Dedifferentiated amniotic fluid mesenchymal stem cell (primary cell): ENCODE data around the gene MPRIP.

Experiments used
- DNase-seq: peaks from one replicate; pipeline ENCODE4 v3.0.0-alpha.2; 2016; ENCODE audit errors: extremely low spot score

Gene MPRIP

GRCh38 chr17:17028878-17029535 is 13.2 kb upstream of the MPRIP start:
- no peak for DNase-seq

DNA sequence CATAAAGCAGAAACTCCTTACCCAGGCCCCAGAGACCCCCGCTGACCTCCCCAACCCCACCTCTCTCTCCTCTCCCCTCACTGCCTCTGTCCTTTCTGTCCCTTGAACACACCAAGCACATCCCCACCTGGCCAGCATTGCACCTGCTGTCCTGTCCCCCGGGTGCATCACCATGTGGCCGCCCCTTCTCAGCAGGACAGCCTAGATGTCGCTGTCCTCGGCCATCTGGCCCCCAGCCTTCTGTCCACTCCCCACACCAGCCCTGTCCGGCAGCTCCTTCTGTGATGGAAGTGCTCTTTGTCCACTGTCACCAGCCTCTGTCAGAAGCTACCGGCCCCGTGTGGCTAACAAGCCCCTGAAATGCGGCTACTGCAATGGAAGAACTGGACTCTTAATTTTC is 12.3 kb upstream of the MPRIP start:
- no peak for DNase-seq

GRCh38 chr17:17030515-17031211 is 11.6 kb upstream of the MPRIP start:
- no peak for DNase-seq

DNA sequence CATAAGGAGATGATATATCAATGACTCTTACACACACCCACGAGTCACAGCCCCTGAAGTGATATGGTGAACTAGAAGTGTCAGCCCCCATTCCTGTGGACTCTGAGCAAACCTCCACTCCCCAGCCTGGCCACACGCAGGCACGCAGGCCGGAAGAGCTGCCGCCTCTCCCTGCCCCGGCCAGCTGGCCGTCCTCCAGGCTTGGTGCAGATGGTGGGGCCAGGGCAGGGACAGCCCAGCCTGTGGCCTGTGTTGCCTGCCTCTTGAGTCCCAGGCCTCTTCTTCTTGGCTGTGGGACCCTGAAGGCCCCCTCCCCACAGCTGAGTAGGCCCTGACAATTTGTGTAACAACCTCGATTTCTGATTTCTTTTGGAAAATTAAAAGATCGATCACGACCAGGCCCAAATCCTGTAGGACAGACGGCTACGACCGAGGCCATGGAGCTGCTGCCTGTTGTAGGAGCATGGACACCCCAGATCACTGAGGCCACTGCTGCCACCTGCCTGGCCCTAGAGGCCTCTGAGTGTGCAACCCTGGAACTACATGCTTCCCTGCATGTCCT is 10.0 kb upstream of the MPRIP start:
- DNase-seq: peak; percentile 71

GRCh38 chr17:17033466-17033865 is 8.8 kb upstream of the MPRIP start:
- no peak for DNase-seq

DNA sequence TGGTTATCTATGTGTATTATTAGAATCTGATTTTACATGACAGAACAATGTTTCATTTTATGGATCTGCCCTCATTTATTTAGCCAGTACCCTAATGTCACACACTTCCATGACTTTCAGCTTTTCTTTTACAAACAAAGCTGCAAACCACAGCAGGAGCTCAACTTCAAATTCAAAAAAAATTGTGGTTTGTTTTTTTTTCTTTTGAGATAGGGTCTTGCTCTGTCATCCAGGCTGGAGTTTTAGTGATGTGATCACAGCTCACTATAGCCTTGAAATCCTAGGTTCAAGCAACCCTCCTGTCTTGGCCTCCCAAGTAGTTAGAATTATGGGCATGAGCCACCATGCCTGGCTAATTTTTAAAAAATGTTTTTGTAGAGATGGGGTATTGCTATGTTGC is 8.2 kb upstream of the MPRIP start:
- no peak for DNase-seq

GRCh38 chr17:17034496-17035075 is 7.7 kb upstream of the MPRIP start:
- no peak for DNase-seq

GRCh38 chr17:17035490-17035889 is 6.8 kb upstream of the MPRIP start:
- no peak for DNase-seq

DNA sequence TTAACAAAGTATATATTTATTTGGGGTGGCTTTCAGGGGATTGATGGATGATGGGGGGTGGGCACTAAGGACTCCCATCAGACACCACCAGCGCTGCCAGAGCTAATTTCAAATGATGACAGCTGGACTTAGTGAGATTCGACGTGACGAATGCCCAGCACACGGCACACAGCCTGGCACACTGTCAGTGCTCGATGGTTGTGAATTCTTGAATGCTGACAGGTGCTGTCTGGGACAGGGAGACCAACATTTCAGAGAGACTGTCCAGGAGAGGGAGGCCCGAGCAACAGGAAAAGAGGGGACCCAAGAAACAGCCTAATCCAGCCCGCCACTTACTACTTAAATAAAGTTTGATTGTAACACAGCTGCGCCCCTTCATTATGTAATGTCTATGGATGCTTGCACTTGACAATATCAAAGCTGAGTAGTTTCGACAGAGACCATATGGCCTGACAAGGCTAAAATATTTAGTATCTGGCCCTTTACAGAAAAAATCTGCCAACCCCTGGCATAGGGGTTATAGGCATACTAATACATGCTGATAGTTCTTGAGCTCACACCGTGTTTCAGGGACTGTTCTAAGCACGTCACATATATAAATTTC is 6.2 kb upstream of the MPRIP start:
- DNase-seq: no peak

GRCh38 chr17:17036524-17036998 is 5.7 kb upstream of the MPRIP start:
- no peak for DNase-seq

GRCh38 chr17:17039911-17040310 is 2.3 kb upstream of the MPRIP start:
- no peak for DNase-seq

- no peak for DNase-seq
These were observed 1.2 kb upstream of the MPRIP start for GRCh38 chr17:17041018-17041521.

GRCh38 chr17:17041571-17042383 is 480 bp upstream of the MPRIP start:
- peak; percentile 88 for DNase-seq

DNA sequence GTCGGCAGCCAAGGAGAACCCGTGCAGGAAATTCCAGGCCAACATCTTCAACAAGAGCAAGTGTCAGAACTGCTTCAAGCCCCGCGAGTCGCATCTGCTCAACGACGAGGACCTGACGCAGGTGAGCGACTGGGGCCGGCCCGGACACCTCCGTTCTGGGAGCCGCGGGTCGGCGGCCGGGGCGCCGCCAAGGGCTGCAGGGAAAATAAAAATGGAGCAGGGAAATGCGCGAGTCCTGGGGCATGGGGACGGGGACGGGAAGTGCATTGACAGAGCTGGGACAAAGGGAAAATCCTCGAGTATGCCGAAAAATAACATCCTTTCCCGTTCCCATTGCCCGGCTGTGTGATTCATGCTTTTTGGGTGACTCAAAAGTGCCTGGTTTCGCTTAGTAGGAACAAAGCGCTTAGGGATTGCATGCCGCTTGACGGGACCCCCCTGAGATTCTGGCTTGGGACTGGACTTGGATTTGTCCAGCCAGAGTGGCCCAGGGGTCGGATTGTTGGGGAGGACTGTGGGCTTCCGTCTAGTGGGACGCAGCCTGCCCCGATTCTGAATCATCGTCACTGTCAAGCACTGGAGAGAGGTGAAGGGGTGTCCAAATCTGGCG is 699 bp downstream of the MPRIP start:
- DNase-seq: peak; percentile 34

DNA sequence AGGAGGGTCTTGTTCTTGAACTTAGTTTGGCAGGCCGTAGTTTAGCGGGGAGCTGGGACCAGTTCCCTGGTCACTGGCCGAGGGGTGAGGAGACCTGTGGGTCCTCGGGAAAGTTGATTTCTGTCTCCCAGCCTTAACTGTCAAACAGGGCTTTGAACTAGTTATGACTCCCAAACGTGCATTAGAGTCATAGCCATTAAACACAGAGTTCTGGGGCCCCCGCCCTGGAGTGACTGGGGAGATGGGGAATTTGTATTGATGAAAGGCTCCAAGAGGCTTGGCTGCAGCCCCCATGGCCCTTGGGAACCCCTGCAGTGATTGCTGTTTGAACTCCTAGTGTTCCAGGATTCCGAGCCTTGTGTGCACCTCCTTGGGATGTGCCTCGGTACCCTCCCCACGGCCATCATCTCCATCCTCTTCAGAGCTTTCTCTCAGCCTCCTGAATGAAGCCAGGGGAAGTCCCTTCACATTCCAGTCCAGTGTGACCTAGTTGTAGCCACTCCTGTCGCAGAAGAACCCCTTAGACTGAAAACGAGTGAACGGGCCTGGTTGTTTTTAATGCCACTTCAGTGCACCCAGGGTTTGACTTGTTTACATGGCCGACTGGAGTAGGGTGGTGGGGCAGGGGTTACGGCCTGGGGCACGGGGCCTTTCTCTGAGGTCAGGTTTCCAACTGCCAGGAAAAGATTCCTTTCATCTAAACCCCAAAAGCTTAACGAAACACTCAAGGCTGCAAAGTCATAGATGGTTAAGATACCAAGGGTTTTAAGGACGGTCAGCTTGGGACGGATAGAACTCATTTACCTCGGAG is 1.4 kb downstream of the MPRIP start:
- DNase-seq: no peak

GRCh38 chr17:17044846-17045561 is 2.7 kb downstream of the MPRIP start:
- no peak for DNase-seq

- DNase-seq: no peak
These were observed 5.8 kb downstream of the MPRIP start for GRCh38 chr17:17048106-17048505.

GRCh38 chr17:17050346-17051345 is 8.4 kb downstream of the MPRIP start:
- no peak for DNase-seq
